Adipose tissue (tissue), 3 donors: ENCODE measurements around the gene NUP214. TPM values are rescaled to one million over a fixed set of nuclear protein-coding genes. Genes with fewer than 3 reads are reported as not detected.
"Not testable (repeated sequence)": the region's sequence is repeated elsewhere in the genome, so short reads cannot be mapped to it uniquely, and the experiment has no call there.

Experiments used
- H3K27ac ChIP-seq: one replicate; pipeline ENCODE4 v1.5.1; 2013; ENCODE audit warnings: low read depth, low read length
- WGBS, 3 donors: extraction: QIAGEN DNeasy Blood & Tissue Kit; methylation state at CpG; one replicate each; pipeline ENCODE4 v1.1.7; 2013; 5-methylcytosine and 5-hydroxymethylcytosine counted together
- polyA plus RNA-seq, 3 donors: library from polyadenylated mRNA; stranded (reverse); fragments of 200-250 nt; gene quantifications; one replicate each; pipeline ENCODE4 v1.2.3, GENCODE V29; 2013
- donor health status: healthy with polysubstance abuse.
- donor health status: Bipolar disorder and iron deficiency.
- donor health status: healthy.

NUP214 gene
- polyA plus RNA-seq, 3 donors = 14.8 to 28.8 (median 16.5) TPM

GRCh38 chr9:131236761-131237160 lies 111.4 kb downstream of the NUP214 start:
- 32 to 85% (median 74%) methylated on average over 3 to 5 of the region's 5 CpGs for WGBS, 3 donors
- no peak overlapping the region for H3K27ac ChIP-seq

DNA sequence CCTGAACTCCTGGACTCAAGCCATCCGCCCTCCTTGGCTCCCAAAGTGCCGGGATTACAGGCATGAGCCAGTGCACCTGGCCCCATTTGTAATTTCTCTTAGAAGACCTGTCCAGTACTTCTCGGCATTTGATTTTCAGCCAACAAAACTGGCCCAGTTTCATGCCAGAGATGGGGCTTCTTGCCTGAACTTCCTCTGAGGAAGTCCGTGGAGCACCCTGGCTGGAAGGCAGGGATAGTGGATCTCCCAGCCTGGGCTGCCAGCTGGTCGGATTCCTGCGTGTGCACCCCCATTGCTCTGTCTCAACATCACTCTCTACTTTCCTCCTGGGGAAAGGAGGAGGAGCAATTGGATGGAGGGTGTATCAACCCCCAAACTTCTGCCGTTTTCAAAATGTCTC lies 111.9 kb downstream of the NUP214 start:
- no peak overlapping the region for H3K27ac ChIP-seq
- WGBS, 3 donors = 35 to 43% (median 37%) methylated on average over 7 of the region's 7 CpGs

DNA sequence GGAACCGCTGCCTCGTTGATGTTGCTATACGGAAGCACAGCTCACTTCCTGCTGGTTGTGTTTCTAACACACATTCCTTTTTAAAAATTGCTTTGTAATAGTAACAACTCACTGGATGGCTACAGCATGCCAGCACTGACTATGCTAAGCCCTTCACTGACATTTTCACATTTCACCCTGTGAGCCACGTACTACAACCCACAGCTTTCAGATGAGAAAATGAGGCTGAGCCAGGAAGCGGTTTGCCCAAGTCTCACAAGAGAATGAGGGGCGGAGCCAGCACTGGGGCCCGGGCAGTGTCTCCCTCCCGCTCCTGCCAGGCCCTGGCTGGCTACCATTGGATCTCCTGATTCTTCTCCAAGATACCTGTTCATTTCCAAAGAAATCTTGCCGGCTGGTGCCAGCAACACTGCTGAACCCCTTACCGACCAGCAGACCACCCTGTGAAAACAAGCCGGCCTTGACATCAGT lies 112.6 kb downstream of the NUP214 start:
- 12 to 16% (median 13%) methylated on average over 11 of the region's 11 CpGs for WGBS, 3 donors

GRCh38 chr9:131238402-131239021 lies 113.1 kb downstream of the NUP214 start:
- 31 to 40% (median 33%) methylated on average over 23 of the region's 23 CpGs for WGBS, 3 donors

More for the DNA sequence above, 112.6 kb downstream of the NUP214 start:
- H3K27ac ChIP-seq = no peak overlapping the region

DNA sequence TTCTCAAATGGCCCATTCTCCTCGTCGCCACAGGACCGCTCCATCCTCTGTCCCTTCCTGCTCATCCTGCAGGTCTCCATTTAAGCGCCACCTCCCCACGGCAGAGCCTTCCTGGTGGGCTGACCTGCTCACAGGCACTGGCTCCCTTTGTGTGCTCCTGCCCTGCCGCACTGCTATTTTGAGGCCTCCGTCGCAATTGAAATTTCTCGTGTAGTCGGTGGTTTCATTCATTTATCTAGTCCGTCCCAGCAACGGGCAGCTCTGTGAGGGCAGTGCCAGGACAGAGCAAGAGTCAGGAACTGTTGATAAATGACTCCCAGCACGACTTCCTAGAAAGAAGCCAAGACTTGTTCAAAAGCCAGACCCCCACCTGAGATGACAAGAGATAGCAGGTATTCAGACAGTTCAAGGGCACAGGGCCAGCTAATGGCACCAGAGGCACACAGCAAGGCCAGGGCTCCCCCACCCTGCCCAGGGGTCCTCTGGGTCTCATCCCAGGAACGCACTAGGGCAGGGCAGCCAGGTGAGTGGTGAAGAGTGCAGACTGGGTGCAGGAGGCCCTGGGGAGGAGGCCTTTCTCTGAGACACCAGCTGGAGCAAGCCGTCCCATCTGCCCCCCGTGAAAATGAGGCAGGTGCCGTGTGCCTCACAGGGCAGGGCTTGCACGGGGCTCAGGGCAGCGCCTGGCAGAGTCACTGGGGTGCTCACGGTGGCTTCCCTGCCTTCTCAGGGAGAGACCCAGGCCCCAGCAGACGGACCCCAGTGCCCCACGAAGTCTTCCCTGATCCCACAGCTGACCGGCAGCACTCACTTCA lies 114.0 kb downstream of the NUP214 start:
- WGBS, 3 donors = 71 to 75% (median 74%) methylated on average over 23 of the region's 23 CpGs
- no peak overlapping the region for H3K27ac ChIP-seq

More at GRCh38 chr9:131238402-131239021, 113.1 kb downstream of the NUP214 start:
- no peak overlapping the region for H3K27ac ChIP-seq

DNA sequence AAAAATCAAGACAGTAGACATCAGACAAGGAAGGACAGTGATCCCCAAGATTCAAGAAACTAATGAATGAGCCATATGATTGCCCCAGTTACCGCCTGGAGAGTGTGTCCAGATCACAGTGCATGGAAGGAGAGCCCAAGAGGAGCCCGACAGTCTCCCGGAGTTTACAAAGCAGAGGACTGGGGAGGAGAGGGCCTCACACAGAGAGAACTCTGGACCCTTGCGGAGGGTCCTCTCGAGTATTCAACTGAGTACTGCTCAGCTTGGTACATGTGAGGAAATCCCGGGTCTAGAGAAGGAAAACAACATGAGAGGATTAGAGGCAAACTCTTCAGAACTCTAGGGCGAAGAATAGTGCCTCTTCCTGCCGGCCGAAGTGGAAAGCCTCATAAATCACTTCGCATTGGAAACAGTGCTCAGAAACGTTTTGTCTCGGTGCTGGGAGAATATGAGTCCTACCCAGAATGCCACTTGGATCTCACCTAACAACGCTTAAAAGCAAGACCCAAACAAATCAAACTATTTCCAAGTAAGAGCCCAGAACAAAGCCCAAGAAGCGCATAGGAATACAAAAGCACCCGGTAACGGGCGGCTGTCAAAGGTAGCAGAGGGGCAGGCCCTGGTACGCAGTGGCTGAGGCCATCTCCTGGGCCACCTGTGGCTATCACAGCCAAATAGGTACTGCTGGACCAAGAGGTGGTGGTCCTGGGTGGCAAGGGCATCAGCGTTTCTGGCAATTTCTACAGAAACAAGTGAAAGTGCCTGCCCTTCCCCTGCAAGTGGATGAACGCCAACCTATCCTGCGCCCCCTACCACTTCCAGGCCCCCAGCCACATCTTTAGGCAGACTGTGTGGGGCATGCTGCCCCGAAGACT lies 114.9 kb downstream of the NUP214 start:
- 73 to 79% (median 75%) methylated on average over 22 of the region's 22 CpGs for WGBS, 3 donors
- no peak overlapping the region for H3K27ac ChIP-seq

GRCh38 chr9:131244331-131244730 lies 118.9 kb downstream of the NUP214 start:
- not testable (repeated sequence) for H3K27ac ChIP-seq

DNA sequence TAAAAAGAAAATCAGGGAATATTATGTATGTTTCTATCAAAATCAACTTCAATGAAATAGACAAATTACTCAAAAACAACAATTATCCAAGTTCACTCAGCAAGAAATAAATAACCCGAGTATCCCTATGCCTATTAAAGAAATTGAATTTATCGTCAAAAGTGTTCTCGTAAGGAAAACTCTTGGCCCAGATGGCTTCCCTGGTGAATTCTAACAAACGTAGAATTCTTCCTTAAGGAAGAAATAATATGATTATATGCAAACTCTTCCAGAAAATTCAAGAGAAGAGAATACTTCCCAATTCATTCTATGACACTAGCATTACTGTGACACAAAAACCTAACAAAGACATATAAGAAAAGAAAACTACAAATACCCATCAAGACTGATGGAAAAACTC lies 121.2 kb downstream of the NUP214 start:
- 73 to 82% (median 76%) methylated on average over 4 of the region's 4 CpGs for WGBS, 3 donors
- H3K27ac ChIP-seq = no peak overlapping the region

More at GRCh38 chr9:131244331-131244730, 118.9 kb downstream of the NUP214 start:
- 92 to 96% (median 92%) methylated on average over 5 of the region's 5 CpGs for WGBS, 3 donors

- 53 to 84% (median 70%) methylated on average over 23 of the region's 23 CpGs for WGBS, 3 donors
- no peak overlapping the region for H3K27ac ChIP-seq
Observed at GRCh38 chr9:131252120-131252519, 126.7 kb downstream of the NUP214 start.

GRCh38 chr9:131253891-131254491 lies 128.6 kb downstream of the NUP214 start:
- H3K27ac ChIP-seq = no peak overlapping the region
- 61 to 78% (median 63%) methylated on average over 14 of the region's 14 CpGs for WGBS, 3 donors

GRCh38 chr9:131254626-131255025 lies 129.2 kb downstream of the NUP214 start:
- 77 to 92% (median 82%) methylated on average over 14 of the region's 14 CpGs for WGBS, 3 donors
- H3K27ac ChIP-seq = no peak overlapping the region

DNA sequence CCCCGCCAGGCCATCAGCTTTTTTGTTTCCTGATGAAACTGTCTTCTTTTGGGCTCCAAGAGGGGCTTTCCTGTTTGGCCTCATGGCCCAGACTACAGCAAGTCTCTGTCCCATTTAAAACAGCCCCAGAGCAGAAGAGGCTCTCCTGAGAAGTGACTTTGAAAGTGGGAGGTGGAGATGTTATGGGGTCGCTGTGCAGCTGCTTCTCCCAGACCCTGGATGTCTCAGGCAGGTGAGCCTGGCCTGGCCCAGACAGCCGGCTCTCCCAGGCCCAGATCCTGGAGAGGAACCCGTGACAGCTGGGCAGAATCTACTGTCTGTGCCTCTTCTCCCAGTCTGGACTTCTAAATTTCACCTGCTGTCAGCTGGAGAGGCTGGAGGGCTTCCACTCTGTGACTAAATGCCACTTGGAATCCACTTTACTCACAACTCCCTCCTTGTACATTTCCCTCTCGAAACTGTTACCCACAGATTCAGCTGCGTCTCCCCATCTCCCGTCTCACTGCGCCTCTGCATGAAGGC lies 130.4 kb downstream of the NUP214 start:
- 44 to 82% (median 44%) methylated on average over 8 of the region's 8 CpGs for WGBS, 3 donors
- H3K27ac ChIP-seq = no peak overlapping the region

DNA sequence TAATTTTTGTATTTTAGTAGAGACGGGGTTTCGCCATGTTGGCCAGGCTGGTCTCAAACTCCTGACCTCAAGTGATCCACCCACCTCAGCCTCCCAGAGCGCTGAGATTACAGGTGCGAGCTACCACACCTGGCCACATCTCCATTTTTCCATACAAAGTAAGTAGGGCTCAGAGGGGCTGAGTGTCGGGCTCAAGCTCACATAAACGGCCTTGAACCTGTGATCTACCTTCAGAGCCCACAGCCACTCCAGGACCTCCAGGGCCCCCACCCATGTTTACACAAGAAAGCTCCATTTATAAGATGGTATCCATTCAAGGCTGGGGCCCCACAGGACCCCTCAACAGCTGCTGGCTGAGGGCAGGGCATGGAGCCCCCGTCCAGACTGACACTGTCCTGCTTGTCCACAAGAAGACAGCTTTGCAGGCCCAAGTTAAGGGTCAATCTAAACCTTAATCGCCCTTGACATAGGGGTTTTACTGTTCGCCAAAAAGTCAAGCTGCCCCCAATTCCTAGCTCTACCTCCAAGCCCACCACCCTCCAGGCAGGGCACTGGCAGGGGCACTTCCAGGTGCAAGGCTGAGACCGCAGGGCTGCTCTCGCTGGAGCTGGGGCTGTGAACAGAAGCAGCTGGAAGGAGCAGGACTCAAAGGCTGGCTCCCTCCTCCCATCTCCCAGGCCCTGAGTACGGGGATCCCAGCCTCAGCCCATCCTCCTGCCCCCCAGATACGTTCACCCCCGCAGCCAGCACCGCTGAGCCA lies 132.1 kb downstream of the NUP214 start:
- 76 to 93% (median 87%) methylated on average over 15 of the region's 15 CpGs for WGBS, 3 donors
- no peak overlapping the region for H3K27ac ChIP-seq

DNA sequence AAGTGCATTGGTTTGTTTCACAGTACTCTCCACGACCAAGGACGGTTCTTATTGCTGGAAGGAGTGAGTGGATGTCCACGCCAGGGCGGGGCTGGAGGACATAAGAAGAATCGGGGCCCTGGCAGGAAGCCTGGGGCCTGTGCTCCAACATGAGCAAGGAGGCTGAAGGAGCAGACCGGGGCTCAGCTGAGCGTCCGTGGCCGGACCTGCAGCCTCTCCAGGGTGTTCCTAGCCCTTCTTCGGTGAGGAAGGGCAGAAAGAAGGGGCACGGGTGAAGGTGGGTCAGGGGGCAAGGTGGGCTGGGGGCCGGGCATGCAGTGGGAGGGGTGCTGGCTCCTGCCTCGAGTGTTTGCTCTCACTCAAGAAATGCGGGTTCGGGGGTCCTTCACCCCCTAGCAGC lies 132.8 kb downstream of the NUP214 start:
- H3K27ac ChIP-seq = no peak overlapping the region
- 54 to 74% (median 62%) methylated on average over 15 of the region's 15 CpGs for WGBS, 3 donors

DNA sequence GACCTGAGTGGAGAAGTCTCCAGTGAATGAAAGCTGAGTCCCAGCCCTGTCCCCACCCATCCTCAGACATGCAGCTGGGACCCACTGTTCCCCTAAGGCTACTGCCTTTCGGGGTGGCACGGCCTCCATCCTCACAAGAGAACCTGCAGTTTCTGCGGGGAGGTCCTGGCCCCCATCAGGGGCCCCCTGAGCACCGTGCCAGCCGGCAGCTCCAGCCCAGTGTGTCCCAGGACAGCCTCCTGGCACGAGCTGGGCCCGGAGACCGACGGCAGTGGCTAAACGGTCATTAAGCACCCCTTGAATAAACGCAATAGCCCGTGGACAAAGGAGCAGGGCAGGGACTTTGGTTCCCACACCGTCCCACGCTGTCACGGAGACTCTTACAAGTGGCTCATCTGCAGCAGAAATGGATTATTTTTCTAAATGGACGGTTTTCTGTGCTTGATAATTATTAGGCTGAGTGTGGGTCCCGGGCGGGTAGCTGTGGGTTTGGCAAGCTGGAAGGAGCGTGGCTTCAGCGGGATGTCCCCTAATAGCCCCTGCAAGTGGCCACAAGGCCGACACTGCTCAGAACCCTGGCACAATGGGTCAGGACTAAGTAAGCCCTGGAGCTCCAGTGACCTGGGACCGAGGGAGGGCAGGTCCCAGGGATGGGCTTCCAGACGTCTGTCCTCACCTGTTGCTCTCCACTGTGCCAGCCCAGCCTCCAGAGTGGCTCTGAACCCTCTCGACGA lies 133.5 kb downstream of the NUP214 start:
- WGBS, 3 donors = 82 to 85% (median 84%) methylated on average over 25 of the region's 25 CpGs
- no peak overlapping the region for H3K27ac ChIP-seq

GRCh38 chr9:131259432-131259898 lies 134.1 kb downstream of the NUP214 start:
- WGBS, 3 donors = 87 to 95% (median 94%) methylated on average over 12 of the region's 12 CpGs
- H3K27ac ChIP-seq = no peak overlapping the region
